Esophagus squamous epithelium (tissue), 5 donors: ENCODE results near the gene FHIT. TPM values are rescaled to one million over a fixed set of nuclear protein-coding genes. Genes with fewer than 3 reads are reported as not detected.

Source experiments
- DNase-seq: peaks from one replicate; lab custom pipeline; 2025; lab: John Stamatoyannopoulos, UW
- H3K27ac ChIP-seq, 4 donors: fragments of 200-600 bp; sonication (generic); one replicate each; pipeline ENCODE4 v1.5.1; 2016 to 2019; ENCODE audit warnings: mild to moderate bottlenecking in 1 of 4
- H3K27me3 ChIP-seq, 4 donors: fragments of 200-600 bp; sonication (generic); 1 replicate in 3 of 4; 2 replicates in 1 of 4; pipeline versions ENCODE4 v1.5.1 to v1.6.0; 2017 to 2021; ENCODE audit warnings: antibody characterized with exemption in 1 of 4
- H3K36me3 ChIP-seq, 3 donors: fragments of 200-600 bp; sonication (generic); one replicate each; pipeline ENCODE4 v1.5.1; 2016 to 2019
- H3K4me1 ChIP-seq, 3 donors: fragments of 200-600 bp; sonication (generic); one replicate each; pipeline ENCODE4 v1.5.1; 2017 to 2019
- H3K4me3 ChIP-seq, 4 donors: fragments of 200-600 bp; sonication (generic); 1 replicate in 3 of 4; 2 replicates in 1 of 4; pipeline ENCODE4 v1.5.1; 2016 to 2019; ENCODE audit warnings: mild to moderate bottlenecking in 2 of 4, moderate library complexity in 1 of 4
- H3K9me3 ChIP-seq, 3 donors: fragments of 200-600 bp; sonication (generic); one replicate each; pipeline ENCODE4 v1.5.1; 2016 to 2019
- CTCF ChIP-seq, 6 experiments: fragments of 450-650 bp in 4 of 6; fragments of 200-600 bp in 2 of 6; sonication (generic) in 2 of 6; IDR thresholded peaks; one replicate each; pipeline ENCODE4 v1.5.1; 2016 to 2019; ENCODE audit warnings: antibody characterized with exemption in 6 of 6, mild to moderate bottlenecking in 4 of 6, moderate library complexity in 4 of 6
- POLR2A ChIP-seq, 4 donors: fragments of 450-650 bp; IDR thresholded peaks; one replicate each; pipeline ENCODE4 v1.6.1; 2017; ENCODE audit warnings: antibody characterized with exemption in 4 of 4, mild to moderate bottlenecking in 4 of 4, moderate library complexity in 3 of 4
- WGBS, 2 donors: methylation state at CpG; one replicate each; pipeline ENCODE4 v1.1.5; 2018; 5-methylcytosine and 5-hydroxymethylcytosine counted together
- intact Hi-C: fragments of 100-400 bp; cut with DNase I; formaldehyde crosslinking; loops from one replicate; pipeline ENCODE4 v1.15.0; 2022
- total RNA-seq, 4 donors: library from RNA; depleted of rRNA; stranded (reverse); fragments of >200 nt; gene quantifications; one replicate each; pipeline ENCODE4 v1.1.0, GENCODE V29; 2016
- donor health status: DM: yes; HTN: yes; CAD: no.

The FHIT gene
- total RNA-seq, 4 donors from 2014 or later = 0.64 to 5.7 (median 3.1) TPM

- no peaks in the 10 kb centered on the region for H3K27me3 ChIP-seq
- no peaks in the 10 kb centered on the region for H3K4me1 ChIP-seq
- intact Hi-C loops = no loop called here
- peaks cover 0 to 3% (median 0%) of the 10 kb centered on the region in 3 donors for H3K9me3 ChIP-seq
- no peaks in the 10 kb centered on the region for H3K36me3 ChIP-seq
- no peak for DNase-seq
- no peak overlapping the region for H3K27ac ChIP-seq
- TF ChIP-seq POLR2A (IDR thresholded peaks at IDR 0.05) (no peak), CTCF (IDR thresholded peaks at IDR 0.05) (no peak)
- H3K4me3 ChIP-seq = no peak overlapping the region
- 90 to 93% methylated on average over 1 of the region's 1 CpG for WGBS, 2 donors
Observed at GRCh38 chr3:60659098-60659497, 592.2 kb downstream of the FHIT start.

GRCh38 chr3:60657972-60658371, 593.3 kb downstream of the FHIT start:
- no peak for DNase-seq
- WGBS, 2 donors = 74 to 87% methylated on average over 2 of the region's 2 CpGs
- intact Hi-C loops = no loop called here
- no peaks in the 10 kb centered on the region for H3K36me3 ChIP-seq
- no peaks in the 10 kb centered on the region for H3K4me1 ChIP-seq
- H3K9me3 ChIP-seq = peaks cover 0 to 3% (median 0%) of the 10 kb centered on the region in 3 donors
- H3K27me3 ChIP-seq = no peaks in the 10 kb centered on the region
- no peak overlapping the region for H3K4me3 ChIP-seq
- no peak for TF ChIP-seq POLR2A (IDR thresholded peaks at IDR 0.05)
- TF ChIP-seq CTCF (IDR thresholded peaks at IDR 0.05) = no peak
- H3K27ac ChIP-seq = no peak overlapping the region

GRCh38 chr3:60652829-60653228, 598.4 kb downstream of the FHIT start:
- Histone ChIP-seq H3K4me1 (no peaks in the 10 kb centered on the region), H3K27me3 (no peaks in the 10 kb centered on the region), H3K36me3 (no peaks in the 10 kb centered on the region), H3K4me3 (no peak overlapping the region), H3K27ac (no peak overlapping the region), H3K9me3 (no peaks in the 10 kb centered on the region)
- intact Hi-C loops = no loop called here
- TF ChIP-seq POLR2A (IDR thresholded peaks at IDR 0.05) (no peak), CTCF (IDR thresholded peaks at IDR 0.05) (no peak)
- 78 to 87% methylated on average over 2 of the region's 2 CpGs for whole genome bisulfite sequencing, 2 donors
- DNase-seq = no peak

- TF ChIP-seq POLR2A (IDR thresholded peaks at IDR 0.05) (no peak), CTCF (IDR thresholded peaks at IDR 0.05) (no peak)
Observed at GRCh38 chr3:60651799-60652198, 599.5 kb downstream of the FHIT start.

GRCh38 chr3:60650171-60650570, 601.1 kb downstream of the FHIT start:
- Histone ChIP-seq H3K9me3 (no peaks in the 10 kb centered on the region), H3K36me3 (no peaks in the 10 kb centered on the region), H3K27ac (no peak overlapping the region), H3K4me1 (no peaks in the 10 kb centered on the region), H3K27me3 (no peaks in the 10 kb centered on the region), H3K4me3 (no peak overlapping the region)
- 78 to 89% methylated on average over 2 of the region's 2 CpGs for WGBS, 2 donors
- no peak for DNase-seq
- no peak for TF ChIP-seq POLR2A (IDR thresholded peaks at IDR 0.05)
- no peak for TF ChIP-seq CTCF (IDR thresholded peaks at IDR 0.05)
- intact Hi-C loops = no loop called here

More at GRCh38 chr3:60651799-60652198, 599.5 kb downstream of the FHIT start:
- no peaks in the 10 kb centered on the region for H3K9me3 ChIP-seq
- no peaks in the 10 kb centered on the region for H3K4me1 ChIP-seq
- H3K4me3 ChIP-seq = no peak overlapping the region
- no peak overlapping the region for H3K27ac ChIP-seq
- no peaks in the 10 kb centered on the region for H3K36me3 ChIP-seq
- no peaks in the 10 kb centered on the region for H3K27me3 ChIP-seq
- WGBS, 2 donors = 61 to 70% methylated on average over 3 of the region's 3 CpGs
- DNase-seq = no peak
- intact Hi-C loops = no loop called here
